Body of pancreas (tissue), 4 donors: ENCODE data around the gene KRT10.

Experiments
- POLR2A ChIP-seq, 3 donors: fragments of 450-650 bp; IDR thresholded peaks; one replicate each; pipeline ENCODE4 v1.6.1; 2016; ENCODE audit warnings: antibody characterized with exemption in 3 of 3, mild to moderate bottlenecking in 2 of 3
- TF ChIP-seq, protein P1 (sequence below), 7 experiments: fragments of 450-650 bp in 4 of 7; fragments of 200-600 bp in 3 of 7; sonication (generic) in 3 of 7; IDR thresholded peaks; one replicate each; pipeline ENCODE4 v1.5.1; 2016 to 2019; ENCODE audit warnings: antibody characterized with exemption in 7 of 7

DNA sequence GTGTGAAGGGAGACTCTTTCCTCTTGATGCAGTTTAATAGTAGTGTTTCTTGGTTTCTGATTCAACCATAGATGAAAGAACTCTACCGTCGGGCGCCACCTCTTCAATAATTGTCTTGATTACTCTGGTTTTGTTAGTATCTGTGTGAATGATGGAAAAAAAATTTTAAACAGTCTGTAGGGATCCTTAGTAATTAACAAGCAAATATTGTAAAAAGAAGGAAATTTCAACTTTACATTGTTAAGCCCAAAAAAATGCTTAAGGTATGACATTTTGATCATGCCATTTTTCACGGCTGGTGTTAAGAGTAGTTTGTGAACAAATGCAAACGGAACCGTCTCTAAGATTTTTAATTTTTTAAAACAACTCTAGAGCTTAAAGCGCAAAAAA lies 4.1 kb downstream of the KRT10 start:
- TF ChIP-seq, protein P1, sequence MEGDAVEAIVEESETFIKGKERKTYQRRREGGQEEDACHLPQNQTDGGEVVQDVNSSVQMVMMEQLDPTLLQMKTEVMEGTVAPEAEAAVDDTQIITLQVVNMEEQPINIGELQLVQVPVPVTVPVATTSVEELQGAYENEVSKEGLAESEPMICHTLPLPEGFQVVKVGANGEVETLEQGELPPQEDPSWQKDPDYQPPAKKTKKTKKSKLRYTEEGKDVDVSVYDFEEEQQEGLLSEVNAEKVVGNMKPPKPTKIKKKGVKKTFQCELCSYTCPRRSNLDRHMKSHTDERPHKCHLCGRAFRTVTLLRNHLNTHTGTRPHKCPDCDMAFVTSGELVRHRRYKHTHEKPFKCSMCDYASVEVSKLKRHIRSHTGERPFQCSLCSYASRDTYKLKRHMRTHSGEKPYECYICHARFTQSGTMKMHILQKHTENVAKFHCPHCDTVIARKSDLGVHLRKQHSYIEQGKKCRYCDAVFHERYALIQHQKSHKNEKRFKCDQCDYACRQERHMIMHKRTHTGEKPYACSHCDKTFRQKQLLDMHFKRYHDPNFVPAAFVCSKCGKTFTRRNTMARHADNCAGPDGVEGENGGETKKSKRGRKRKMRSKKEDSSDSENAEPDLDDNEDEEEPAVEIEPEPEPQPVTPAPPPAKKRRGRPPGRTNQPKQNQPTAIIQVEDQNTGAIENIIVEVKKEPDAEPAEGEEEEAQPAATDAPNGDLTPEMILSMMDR (IDR thresholded peaks at IDR 0.05) = no peak
- no peak for TF ChIP-seq POLR2A (IDR thresholded peaks at IDR 0.05)
